ENCODE measurements around the gene DTD1.

Gene DTD1

DNA sequence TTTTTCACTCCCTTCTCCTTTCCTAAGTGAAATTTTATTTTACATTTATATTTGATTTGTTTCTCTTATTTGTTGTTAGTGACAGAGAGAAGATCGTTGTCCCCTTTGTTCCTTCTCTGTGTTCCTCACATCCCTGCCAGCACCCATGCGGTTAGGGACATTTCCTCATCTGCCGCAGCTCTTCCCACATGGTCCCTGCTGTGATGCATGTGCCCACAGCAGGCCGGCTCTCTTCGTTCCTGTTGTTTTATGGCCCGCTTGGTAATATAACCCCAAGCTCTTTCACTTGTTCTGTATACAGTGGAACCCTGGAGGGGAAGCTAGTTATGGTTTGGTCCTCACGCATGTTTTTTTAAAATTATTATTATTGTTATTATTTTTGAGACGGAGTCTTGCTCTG lies 23.6 kb downstream of the DTD1 start (continued):
- TF ChIP-seq, protein P1, sequence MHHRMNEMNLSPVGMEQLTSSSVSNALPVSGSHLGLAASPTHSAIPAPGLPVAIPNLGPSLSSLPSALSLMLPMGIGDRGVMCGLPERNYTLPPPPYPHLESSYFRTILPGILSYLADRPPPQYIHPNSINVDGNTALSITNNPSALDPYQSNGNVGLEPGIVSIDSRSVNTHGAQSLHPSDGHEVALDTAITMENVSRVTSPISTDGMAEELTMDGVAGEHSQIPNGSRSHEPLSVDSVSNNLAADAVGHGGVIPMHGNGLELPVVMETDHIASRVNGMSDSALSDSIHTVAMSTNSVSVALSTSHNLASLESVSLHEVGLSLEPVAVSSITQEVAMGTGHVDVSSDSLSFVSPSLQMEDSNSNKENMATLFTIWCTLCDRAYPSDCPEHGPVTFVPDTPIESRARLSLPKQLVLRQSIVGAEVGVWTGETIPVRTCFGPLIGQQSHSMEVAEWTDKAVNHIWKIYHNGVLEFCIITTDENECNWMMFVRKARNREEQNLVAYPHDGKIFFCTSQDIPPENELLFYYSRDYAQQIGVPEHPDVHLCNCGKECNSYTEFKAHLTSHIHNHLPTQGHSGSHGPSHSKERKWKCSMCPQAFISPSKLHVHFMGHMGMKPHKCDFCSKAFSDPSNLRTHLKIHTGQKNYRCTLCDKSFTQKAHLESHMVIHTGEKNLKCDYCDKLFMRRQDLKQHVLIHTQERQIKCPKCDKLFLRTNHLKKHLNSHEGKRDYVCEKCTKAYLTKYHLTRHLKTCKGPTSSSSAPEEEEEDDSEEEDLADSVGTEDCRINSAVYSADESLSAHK (tag by site-specific recombination; IDR thresholded peaks at IDR 0.05): peak; percentile 68
- TF ChIP-seq SCRT2 (tag by site-specific recombination; IDR thresholded peaks at IDR 0.05) (peak; percentile 46; the same call in 1 of the 2 replicates), ZNF121 (tag by site-specific recombination; IDR thresholded peaks at IDR 0.05) (0 out of 2 replicates have a peak, but pooled peaks have one; percentile 28), ZSCAN30 (tag by site-specific recombination; IDR thresholded peaks at IDR 0.05) (peak; percentile 79; the same call in 1 of the 2 replicates), SP7 (tag by site-specific recombination; IDR thresholded peaks at IDR 0.05) (peak; percentile 56), ZNF146 (tag by site-specific recombination; IDR thresholded peaks at IDR 0.05) (no peak), ZNF501 (tag by site-specific recombination; IDR thresholded peaks at IDR 0.05) (no peak), ZNF341 (tag by site-specific recombination; IDR thresholded peaks at IDR 0.05; ENCODE audit: low read depth) (peak; percentile 80), ZNF423 (tag by site-specific recombination; IDR thresholded peaks at IDR 0.05) (peak; percentile 98), PRDM1 (tag by site-specific recombination; IDR thresholded peaks at IDR 0.05) (no peak)
- TF ChIP-seq, protein P2, sequence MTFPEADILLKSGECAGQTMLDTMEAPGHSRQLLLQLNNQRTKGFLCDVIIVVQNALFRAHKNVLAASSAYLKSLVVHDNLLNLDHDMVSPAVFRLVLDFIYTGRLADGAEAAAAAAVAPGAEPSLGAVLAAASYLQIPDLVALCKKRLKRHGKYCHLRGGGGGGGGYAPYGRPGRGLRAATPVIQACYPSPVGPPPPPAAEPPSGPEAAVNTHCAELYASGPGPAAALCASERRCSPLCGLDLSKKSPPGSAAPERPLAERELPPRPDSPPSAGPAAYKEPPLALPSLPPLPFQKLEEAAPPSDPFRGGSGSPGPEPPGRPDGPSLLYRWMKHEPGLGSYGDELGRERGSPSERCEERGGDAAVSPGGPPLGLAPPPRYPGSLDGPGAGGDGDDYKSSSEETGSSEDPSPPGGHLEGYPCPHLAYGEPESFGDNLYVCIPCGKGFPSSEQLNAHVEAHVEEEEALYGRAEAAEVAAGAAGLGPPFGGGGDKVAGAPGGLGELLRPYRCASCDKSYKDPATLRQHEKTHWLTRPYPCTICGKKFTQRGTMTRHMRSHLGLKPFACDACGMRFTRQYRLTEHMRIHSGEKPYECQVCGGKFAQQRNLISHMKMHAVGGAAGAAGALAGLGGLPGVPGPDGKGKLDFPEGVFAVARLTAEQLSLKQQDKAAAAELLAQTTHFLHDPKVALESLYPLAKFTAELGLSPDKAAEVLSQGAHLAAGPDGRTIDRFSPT (tag by site-specific recombination; IDR thresholded peaks at IDR 0.05): peak; percentile 45; the same call in 1 of the 2 replicates
- TF ChIP-seq, protein P3, sequence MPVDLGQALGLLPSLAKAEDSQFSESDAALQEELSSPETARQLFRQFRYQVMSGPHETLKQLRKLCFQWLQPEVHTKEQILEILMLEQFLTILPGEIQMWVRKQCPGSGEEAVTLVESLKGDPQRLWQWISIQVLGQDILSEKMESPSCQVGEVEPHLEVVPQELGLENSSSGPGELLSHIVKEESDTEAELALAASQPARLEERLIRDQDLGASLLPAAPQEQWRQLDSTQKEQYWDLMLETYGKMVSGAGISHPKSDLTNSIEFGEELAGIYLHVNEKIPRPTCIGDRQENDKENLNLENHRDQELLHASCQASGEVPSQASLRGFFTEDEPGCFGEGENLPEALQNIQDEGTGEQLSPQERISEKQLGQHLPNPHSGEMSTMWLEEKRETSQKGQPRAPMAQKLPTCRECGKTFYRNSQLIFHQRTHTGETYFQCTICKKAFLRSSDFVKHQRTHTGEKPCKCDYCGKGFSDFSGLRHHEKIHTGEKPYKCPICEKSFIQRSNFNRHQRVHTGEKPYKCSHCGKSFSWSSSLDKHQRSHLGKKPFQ (tag by site-specific recombination; IDR thresholded peaks at IDR 0.05): peak; percentile 19; the same call in 1 of the 2 replicates

DNA sequence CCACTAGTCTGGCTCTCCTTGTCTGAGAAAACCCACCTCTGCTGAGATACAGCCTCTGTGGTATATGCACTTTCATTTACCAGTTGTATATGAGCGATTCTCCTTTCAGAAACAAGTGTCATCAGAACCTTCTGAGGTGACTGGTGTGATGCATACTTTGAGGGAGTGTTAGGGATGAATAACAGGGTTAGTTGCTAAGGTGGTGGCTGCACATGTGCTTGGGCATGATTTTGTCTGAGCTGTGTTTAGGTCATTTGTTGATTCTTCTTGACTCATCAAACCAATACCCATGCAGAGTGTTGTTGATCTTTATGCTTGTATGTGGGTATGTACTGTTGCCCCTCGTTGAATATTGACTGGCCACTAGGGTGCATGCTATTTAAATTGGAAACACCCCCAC lies 25.7 kb downstream of the DTD1 start:
- no peak overlapping the region for H3K27ac ChIP-seq (ENCODE audit: extremely low read depth, low read depth, low read length)
- ChIA-PET POLR2A (no interaction called here), CTCF (no interaction called here)
- H3K4me3 ChIP-seq (ENCODE audit: low read depth, low read length): no peak overlapping the region
- TF ChIP-seq ZNF600 (tag by site-specific recombination; IDR thresholded peaks at IDR 0.05) (0 out of 2 replicates have a peak, but pooled peaks have one; percentile 51), ZNF76 (tag by site-specific recombination; IDR thresholded peaks at IDR 0.05; ENCODE audit: borderline replicate concordance, low read depth) (no peak), SCRT2 (tag by site-specific recombination; IDR thresholded peaks at IDR 0.05) (peak; percentile 37; the same call in 1 of the 2 replicates), ZSCAN23 (tag by site-specific recombination; IDR thresholded peaks at IDR 0.05) (no peak), YY1 (tag by site-specific recombination; IDR thresholded peaks at IDR 0.05) (no peak)
- no peaks in the 10 kb centered on the region for H3K9me3 ChIP-seq (ENCODE audit: control insufficient read depth, insufficient read depth, low read depth, low read length)
- no peaks in the 10 kb centered on the region; a peak in 1 of 3 replicates for H3K36me3 ChIP-seq (ENCODE audit: control insufficient read depth in 2 of 2, insufficient read depth in 1 of 2, low read length in 2 of 2)
- no peaks in the 10 kb centered on the region for H3K4me1 ChIP-seq (ENCODE audit: control insufficient read depth, insufficient read depth, low read length)

DNA sequence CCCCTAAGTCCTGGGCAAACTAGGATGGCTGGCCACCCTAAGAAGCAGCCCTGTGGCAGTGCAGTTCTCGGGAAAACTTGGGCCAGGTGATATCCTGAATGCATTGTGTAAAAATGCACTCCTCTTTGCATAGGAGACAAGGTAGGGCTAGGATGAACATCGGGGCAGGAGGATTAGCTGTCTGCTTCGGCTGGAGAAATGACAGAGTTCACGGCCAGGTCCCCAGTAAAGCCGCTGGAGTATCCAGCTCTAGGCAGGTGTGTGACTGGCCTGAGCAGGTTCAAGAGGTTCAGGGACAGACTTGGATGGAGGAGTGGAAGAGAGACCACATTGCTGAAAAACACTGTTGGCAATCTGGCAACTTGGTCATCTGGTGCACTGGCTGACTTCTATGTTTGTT lies 26.4 kb downstream of the DTD1 start:
- Histone ChIP-seq H3K4me3 (ENCODE audit: low read depth, low read length) (no peak overlapping the region), H3K36me3 (ENCODE audit: control insufficient read depth in 2 of 2, insufficient read depth in 1 of 2, low read length in 2 of 2) (no peaks in the 10 kb centered on the region; a peak in 1 of 3 replicates), H3K27ac (ENCODE audit: extremely low read depth, low read depth, low read length) (no peak overlapping the region), H3K4me1 (ENCODE audit: control insufficient read depth, insufficient read depth, low read length) (no peaks in the 10 kb centered on the region), H3K9me3 (ENCODE audit: control insufficient read depth, insufficient read depth, low read depth, low read length) (no peaks in the 10 kb centered on the region)
- ChIA-PET CTCF (no interaction called here), POLR2A (no interaction called here)
- TF ChIP-seq SP7 (tag by site-specific recombination; IDR thresholded peaks at IDR 0.05): no peak
- TF ChIP-seq YY1 (tag by site-specific recombination; IDR thresholded peaks at IDR 0.05): no peak
- no peak for TF ChIP-seq KLF16 (tag by site-specific recombination; IDR thresholded peaks at IDR 0.05)
- no peak for TF ChIP-seq ZNF112 (tag by site-specific recombination; IDR thresholded peaks at IDR 0.05)
- TF ChIP-seq, protein P4, sequence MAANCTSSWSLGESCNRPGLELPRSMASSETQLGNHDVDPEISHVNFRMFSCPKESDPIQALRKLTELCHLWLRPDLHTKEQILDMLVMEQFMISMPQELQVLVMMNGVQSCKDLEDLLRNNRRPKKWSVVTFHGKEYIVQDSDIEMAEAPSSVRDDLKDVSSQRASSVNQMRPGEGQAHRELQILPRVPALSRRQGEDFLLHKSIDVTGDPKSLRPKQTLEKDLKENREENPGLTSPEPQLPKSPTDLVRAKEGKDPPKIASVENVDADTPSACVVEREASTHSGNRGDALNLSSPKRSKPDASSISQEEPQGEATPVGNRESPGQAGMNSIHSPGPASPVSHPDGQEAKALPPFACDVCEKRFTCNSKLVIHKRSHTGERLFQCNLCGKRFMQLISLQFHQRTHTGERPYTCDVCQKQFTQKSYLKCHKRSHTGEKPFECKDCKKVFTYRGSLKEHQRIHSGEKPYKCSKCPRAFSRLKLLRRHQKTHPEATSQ (tag by site-specific recombination; IDR thresholded peaks at IDR 0.05): no peak
- TF ChIP-seq, protein P5, sequence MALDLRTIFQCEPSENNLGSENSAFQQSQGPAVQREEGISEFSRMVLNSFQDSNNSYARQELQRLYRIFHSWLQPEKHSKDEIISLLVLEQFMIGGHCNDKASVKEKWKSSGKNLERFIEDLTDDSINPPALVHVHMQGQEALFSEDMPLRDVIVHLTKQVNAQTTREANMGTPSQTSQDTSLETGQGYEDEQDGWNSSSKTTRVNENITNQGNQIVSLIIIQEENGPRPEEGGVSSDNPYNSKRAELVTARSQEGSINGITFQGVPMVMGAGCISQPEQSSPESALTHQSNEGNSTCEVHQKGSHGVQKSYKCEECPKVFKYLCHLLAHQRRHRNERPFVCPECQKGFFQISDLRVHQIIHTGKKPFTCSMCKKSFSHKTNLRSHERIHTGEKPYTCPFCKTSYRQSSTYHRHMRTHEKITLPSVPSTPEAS (tag by site-specific recombination; IDR thresholded peaks at IDR 0.05): no peak
- TF ChIP-seq REPIN1 (tag by site-specific recombination; IDR thresholded peaks at IDR 0.05; ENCODE audit: low read depth): no peak
- TF ChIP-seq ZFHX2 (tag by site-specific recombination; conservative IDR thresholded peaks at IDR 0.05): no peak
- TF ChIP-seq ZNF555 (tag by site-specific recombination; conservative IDR thresholded peaks at IDR 0.05): no peak

All from HEK293 (cell line).